ENCODE measurements around the gene NCKAP5.
A peak's percentile ranks its signal among the peaks of the same experiment; 100 is the strongest.

The NCKAP5 gene

DNA sequence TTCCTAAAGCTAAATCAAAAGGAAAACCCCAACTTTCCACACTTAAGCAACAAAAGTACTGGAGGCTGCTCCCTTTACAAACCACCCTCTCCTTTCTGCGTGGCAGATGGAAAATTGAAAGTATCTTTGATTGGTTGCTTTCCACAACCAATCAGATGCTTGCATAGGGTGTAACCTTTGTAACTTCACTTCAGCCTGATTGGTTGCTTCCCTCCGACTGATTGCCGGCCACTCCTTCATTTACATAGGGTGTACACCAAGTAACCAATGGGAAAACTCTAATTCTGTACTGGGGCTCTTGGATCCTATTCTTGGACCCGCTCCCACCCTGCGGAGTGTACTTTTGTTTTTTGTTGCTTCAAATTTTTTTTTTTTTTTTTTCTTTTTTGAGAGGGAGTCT is 297.7 kb downstream of the NCKAP5 start:
- DNase-seq (ENCODE audit: low read depth in 2 of 2), result no peak

DNA sequence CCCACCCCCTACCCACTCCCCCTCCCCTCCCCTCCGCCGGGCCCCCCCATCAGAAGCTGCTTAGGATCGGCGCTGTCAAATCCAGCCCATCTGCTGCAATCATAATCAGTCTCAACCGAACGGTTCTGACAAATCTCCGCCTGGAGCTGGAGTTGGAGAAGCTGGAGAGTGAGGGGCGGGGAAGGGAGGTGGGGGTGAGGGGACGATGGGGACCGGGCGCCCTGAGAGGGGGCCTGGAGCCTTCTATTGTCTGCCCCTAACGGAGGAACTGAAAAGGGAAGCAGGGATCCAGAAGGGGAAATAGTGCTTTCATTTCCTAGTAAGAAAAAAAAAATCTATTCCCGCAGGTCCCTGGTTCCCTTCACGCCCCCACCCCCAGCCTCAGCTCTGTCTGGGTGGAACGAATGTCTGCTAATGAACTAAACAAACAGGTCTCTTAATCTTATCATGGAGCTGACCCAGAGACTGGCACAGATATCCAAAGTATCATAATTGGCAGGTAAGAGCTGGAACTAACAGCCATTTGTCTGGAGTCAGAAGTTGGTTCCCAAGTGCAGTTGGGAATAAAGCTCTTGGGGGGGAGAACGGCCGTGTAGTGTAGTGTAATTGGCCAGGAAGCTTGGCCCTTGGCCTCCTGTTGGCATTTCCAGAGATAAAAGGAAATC is 301.2 kb downstream of the NCKAP5 start:
- DNase-seq (ENCODE audit: low read depth in 2 of 2), result no peak

DNA sequence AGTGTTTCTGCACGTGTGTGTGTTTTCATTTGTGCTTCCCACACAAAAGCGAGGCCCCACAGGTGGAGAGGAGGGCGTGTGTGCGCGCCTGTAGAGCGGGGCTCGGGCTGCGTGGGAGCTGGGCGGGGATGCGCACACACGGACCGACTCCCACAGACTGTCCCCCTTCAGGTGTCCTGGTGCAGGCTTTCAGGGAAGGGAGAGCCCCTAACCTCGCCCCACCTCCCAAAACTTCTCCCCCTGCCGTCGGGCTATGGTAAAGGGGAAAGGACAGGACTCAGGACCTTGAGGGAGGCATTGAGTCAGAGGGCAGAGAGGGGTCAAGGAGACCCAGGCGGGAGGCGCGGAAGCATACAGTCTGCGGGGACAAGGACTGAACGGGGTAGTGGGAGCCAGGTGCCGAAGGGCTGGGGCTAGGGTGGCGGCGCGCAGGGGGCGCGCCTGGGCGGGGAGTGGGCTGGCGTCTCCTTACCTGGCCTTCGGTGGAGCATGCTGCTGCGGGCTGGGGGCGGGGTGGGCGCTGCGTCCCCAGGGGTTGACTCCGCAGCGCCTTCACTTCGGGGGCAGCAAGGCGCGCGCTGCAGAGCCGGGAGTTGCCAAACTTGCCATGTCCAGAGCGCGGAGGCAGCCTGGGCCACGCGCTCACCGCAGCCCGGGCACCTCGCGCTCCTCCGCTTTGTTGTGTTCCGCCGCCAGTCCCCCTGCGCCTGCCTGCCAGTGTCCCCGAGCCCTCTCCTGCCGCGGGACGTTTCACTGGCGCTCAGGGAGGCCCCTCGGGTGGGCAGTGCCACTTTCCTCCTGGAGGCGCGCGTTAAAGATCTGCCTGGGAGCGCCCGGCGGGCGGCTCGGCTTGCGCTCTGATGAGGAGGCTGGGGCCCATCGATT is 302.0 kb downstream of the NCKAP5 start:
- no peak for DNase-seq (ENCODE audit: low read depth in 2 of 2)

DNA sequence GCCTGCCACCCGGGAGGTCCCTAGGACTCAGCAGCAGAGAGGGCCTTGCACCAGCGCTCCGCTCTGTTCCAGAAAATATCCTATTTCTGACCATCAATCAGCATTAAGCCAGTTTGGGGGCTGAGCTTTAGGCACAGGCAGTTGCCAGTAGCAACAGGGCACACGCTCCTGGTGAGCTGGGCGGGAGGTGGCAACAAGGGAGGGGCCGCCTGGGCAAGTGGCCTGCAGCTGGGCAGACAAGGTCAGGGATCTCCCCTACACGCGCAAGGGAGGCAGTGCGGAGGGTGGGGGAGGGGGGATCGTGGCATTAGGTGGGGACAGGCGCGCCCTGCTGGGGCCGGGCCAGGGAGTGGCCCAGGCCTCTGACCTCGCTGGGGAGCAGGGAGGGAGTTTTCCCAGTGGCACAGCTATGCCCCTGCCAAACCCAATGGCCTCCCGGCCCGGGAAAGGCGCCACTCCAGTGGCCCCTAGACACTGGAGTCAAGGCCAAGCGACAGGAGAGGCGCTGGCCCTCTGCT is 302.8 kb downstream of the NCKAP5 start:
- no peak for DNase-seq (ENCODE audit: low read depth in 2 of 2)

DNA sequence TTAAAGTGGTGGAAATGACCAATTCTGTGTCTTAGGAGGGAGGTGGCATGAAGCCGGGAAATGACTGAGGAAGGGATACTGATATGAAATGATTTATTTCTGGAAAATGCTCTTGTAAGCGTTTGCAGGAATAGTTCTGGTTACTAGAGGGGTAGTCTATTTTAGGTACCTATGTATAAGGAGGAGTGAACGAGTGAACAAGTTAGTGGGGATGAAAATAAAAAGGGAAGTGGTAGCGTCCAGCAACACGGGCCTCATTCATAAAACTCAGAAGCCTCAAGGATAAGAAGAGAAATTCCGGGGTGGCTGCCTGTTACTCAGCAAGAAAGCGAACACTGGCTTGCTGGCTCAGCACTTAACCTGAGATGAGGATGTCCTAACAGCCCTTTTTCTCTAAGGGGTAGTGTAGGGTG is 303.3 kb downstream of the NCKAP5 start:
- no peak for DNase-seq (ENCODE audit: low read depth in 2 of 2)

DNA sequence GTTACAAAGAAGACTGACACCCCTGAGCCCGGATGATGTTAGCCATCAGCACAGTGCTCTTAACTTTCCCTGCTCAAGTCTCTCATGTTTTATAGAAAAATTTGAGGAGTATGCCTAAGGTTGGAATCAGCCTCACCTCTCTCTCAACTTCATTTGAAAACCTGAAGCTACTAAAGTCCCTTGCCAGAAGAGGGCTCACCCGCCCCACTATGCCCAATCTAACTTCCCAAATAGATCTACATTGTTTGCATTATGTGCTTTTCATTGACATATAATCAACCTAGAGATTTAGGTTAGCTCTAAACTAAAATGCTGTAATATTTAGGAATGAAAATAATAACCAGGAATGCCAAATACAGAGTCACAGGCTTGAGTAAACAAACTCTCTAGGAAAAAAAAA is 305.4 kb downstream of the NCKAP5 start:
- no peak for DNase-seq (ENCODE audit: low read depth in 2 of 2)

DNA sequence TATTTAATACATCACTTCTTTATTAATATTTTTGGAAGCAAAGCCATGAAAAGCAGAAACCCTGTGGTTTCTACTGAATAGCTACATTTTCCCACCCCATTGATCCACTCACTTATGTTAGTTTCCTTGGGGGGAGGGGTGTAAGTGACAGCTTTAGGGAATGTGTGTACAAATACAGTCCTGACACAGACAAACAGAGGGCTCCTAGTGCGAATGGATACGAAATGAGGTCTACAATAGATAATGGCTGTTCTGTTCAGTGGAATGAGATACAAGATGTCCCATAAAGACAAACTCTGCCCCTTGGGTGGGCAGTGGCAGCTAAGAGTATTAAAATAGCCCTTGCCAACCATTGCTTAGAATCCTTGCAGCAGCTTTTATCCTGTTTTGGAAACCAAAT is 312.9 kb downstream of the NCKAP5 start:
- DNase-seq (ENCODE audit: low read depth in 2 of 2), result no peak

DNA sequence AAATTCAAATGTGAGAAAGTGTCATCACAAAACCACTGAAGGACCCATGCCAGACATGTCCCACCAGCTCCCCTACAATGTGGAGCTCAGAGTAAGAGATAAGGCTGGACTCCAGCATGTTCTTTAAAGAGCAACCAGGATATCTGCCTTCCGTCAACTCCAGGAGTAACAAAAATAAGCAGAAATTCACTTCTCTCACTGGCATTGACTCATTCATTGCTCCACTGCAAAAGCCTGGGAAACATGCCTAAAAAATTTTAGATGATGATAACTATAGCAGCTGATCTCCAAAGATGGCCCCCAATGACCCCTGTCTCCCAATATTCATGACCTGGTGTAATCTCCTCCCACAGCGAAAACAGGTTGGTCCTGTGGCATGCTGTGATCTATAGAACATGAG is 314.5 kb downstream of the NCKAP5 start:
- no peak for DNase-seq (ENCODE audit: low read depth in 2 of 2)

DNA sequence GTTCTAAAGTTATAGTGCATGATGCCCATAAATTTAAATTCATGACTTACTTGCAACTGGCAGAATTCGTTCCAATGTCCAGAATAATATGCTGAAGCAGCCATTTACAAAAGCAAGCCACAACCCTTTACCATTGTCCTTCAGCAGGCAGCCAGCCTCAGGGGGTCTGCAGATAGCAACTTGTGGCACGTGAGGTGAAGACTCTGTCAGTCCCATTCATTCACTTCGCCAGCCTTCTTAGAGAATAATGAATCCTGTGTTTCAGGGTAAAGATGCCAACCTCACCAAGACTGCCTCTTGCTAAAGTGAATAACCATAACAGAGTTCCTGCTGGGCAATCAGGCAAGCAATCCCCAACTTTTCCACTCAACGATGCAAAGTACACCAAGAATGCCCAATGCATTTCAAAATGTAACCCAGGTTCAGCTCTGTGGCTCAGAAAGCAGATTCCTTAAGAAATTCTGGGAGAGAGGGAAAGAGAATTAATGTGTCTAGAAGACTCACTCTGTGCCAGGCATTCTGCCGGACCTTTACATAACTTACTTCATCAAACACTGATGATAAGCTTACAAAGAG is 315.4 kb downstream of the NCKAP5 start:
- DNase-seq (ENCODE audit: low read depth in 2 of 2), result no peak

DNA sequence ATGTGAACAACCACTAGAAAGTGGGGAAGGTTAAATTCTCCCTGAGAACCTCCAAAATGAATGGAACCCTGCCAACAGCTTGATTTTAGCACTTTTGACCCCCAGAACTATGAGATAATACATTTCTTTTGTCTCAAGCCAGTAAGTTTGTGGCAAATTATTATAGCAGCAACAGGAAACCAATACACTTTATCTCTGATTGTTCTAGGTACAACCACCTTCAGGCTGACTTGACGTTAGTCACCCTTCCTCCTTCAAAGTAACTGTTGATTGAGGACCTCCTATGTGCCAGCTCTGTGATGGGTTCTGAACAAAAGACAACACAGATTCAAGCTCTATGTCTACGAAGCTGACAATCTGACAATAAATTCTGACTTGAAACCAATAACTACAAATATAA is 318.9 kb downstream of the NCKAP5 start:
- DNase-seq (ENCODE audit: low read depth in 2 of 2), result no peak

DNA sequence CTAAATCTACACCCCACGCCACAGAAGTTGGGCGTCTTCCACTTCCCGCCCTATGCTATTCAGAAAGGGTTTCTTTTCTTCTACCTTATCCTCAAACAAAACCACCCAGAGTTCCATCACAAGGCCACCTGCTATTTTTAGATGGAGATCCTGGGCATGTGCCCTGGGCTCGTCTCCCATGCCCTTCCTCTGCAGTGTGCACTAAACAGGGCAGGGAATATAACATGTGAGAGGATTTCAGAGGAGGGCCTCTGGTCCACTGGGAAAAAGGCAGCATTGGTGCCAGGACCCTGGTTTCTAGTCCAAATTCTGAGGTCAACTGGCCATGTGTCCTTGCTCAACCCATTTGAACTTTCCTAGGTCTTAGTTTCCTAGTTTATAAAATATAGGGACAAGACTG is 320.0 kb downstream of the NCKAP5 start:
- DNase-seq (ENCODE audit: low read depth in 2 of 2), result no peak

DNA sequence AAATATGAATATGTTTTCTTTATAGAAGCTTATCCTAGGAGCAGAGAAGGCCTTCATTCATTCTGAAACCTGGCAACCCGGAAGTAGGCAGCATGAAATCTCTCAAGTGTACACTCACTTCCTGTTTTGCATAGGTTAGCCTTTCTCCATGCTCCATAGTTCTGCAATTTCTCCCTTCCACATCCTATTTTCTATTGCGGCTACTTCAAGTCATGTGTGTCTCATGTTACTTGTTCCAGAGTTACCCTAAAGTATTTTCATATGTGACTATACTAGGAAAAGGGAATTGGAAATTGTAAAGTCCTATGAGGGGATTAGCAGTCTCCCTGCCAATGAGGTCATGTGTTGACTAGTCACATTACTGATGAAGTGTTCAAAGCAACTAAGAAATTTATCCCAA is 320.6 kb downstream of the NCKAP5 start:
- DNase-seq (ENCODE audit: low read depth in 2 of 2), result no peak

DNA sequence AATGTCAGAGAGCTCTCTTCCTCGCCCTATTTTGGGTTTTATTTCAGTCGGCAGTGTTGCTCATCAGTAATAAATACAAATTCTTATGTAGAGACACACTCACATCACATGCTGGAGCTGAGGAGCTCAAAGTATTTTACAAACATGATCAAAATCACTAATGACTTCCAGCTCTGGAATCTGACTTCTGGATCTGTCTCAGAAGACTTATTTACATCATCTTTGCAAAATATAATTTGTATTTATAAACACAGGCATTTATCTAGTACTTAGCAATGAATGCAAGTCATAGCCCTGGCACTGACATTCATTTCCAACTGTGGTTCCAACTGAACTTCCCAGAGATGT is 327.1 kb downstream of the NCKAP5 start:
- peak; percentile 20 to 22 for DNase-seq (ENCODE audit: low read depth in 2 of 2)

DNA sequence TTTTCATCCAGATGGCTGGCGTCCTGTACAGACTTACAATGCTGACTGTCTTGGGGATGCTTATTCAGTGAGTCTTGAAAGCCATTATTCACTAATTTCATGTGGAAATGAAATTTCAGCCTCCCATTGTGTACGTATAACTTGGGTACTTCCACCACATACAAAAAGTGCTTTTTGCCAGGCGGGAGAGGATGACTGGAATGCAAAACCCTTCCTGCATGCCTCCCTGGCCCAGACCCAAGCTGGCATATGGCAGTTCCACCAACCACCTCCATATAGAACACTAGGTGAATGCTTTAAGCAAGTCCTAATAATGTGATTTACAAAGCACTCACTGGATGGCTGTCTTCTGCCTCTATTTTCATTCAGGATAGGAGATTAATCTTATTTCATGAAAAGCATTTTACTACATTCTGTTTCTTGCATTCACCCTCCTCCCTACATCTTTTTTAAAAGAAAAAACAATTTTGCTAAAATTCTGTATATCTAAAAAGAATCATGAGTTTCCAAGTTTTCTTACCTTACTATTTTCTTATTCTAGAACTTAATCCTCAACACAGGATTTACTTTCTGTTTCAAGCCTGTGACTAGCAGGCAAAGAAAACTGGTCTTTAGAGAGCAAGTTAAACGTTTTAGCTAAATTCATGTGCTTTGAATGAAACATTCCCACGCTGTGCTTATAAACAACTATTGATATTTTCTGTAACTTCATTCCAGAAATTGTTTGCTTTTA is 327.6 kb downstream of the NCKAP5 start:
- DNase-seq (ENCODE audit: low read depth in 2 of 2), result no peak

DNA sequence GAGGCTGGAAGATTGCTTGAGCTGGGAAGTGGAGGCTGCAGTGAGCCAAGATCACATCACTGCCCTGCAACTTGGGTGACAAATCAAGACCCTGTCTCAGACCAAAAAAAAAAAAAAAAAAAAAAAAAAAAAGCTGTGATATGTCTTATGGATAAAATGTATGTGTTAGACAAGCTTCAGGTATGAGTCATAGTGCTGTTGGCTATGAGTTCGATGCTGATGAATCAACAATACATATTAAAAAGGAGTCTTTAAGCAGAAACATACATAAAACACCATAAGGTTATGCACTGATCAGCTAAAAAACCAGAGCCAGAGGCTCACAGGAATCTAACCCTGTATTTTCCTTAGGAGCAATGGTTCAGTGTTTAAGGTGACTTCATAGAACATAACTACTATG is 332.3 kb downstream of the NCKAP5 start:
- peak; percentile 20 for DNase-seq (ENCODE audit: low read depth in 2 of 2)

DNA sequence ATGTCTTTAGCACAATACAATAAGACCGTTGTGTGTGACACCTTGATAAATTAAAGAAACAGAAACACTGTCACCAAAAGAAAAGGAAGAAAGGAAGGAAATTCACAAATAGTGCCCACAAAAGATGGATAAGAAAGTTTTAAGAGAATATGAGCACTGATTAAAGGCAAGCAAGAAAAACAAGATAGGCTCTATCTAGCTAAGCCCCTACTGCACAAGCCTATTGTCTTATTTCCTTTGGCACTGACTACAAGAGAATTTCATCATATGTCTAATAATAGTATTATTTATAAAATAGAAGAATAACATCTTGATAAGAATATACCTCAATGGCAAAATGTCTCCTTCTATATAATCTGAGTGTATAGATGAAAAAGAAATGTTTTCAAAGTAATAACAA is 335.7 kb downstream of the NCKAP5 start:
- no peak for DNase-seq (ENCODE audit: low read depth in 2 of 2)

DNA sequence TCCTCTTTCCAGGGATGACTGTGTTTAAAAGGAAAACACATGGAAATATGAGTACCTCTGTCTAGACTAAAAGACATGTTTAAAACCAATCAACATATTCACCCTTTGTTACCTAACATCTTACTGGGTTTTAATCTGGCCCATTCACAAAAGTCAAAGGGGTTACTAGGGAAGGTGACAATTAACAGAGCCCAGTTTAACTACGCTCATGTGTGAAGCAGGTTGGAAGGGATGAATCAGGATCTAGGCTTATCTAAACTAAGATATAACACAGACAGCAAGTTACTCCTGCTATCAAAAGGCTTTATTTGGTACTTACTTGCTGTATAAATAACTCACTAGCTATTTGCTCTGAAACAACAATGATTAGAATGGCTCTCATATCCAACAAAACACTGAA is 337.0 kb downstream of the NCKAP5 start:
- DNase-seq (ENCODE audit: low read depth in 2 of 2), result no peak

DNA sequence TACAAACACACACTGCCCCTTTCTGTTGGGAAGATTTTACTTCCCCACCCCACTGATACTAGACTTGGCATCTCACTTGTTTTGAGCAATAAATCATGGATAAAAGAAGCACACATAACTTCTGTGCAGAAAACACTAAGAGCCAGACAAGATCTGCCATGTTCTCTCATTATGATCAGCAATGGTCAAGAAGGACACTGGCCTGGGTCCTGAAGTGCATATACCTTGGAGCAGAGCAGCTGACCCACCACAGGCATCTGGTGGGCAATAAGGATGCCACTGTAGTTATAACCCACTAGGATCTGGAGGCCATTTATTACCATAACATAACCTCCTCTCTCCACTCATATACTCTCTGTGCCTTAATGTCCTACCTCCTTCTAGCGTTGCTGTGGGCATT is 338.3 kb downstream of the NCKAP5 start:
- no peak for DNase-seq (ENCODE audit: low read depth in 2 of 2)

DNA sequence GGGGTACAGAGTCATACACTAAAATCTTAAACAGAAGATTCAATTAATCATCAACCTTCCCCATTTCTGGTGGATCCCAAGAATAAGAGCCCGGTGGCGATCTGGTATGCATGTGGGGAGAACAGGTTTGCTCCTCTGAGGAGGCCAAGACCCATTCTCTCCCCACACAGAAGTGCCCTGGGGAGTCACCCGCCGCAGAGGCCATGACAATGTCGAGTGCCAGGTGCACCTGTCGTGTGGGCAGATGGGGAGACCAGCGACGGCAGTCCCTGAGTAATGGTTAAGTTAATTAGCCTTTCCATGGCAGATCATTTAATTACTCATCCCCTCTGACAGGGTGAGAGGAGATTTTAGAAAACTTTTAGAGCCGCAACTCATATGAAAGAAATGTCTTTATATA is 345.0 kb downstream of the NCKAP5 start:
- DNase-seq (ENCODE audit: low read depth in 2 of 2), result no peak

DNA sequence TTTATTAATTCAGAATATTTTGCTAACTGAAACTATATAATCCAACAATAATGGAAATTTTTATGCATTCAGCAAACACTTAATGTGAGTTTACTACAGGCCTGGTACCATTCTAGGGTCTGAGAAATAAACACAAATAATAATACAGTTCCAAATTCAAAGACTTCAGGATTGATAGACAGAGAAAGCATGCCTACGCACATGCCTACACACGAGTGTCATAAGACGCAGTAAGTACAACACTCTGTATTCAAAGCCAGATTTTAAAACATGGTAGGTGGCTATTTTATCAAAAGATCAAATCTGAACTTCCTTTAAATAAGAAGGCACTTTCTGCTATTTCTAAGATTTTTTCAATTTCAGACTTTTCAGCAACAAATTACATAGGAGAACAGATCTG is 346.9 kb downstream of the NCKAP5 start:
- no peak for DNase-seq (ENCODE audit: low read depth in 2 of 2)

DNA sequence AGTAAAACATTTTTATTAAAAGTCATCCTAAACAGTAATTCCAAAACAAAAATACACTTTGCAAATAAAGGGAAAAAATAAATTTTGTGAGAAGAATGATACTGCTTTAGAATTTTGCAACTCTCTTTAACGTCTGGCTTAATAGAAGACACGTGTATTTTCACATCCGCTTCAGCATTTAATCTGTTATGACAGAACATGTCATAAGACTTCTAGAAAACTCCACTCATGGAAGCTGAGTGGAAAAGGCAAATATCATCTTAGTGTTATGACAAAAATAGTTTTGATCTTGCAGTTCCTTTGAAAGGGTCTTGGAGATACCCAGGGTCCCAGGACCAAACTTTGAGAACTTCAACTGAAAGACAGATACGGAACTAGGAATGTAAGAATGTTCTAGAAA is 350.1 kb downstream of the NCKAP5 start:
- no peak for DNase-seq (ENCODE audit: low read depth in 2 of 2)

DNA sequence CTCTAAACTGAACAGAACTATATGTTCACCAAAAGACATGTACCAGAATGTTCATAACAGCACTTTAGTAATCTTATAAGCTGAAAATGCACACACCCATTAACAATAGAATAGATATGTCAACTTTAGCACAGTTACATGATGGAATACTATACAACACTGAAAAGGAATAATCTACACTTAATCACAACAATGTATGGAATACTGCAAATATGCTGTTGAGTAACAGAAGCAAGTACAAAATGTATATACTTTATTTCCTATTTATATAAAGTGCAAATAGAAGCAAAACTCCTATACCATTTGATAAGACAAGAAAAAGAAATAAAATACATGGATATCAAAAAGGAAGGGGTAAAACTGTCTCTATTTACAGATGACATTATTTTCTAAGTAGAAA is 352.8 kb downstream of the NCKAP5 start:
- DNase-seq (ENCODE audit: low read depth in 2 of 2), result no peak

Data from fibroblast of skin of left biceps (primary cell).